HEK293 (cell line): ENCODE measurements around the gene DHRS7B.

ENCODE experiments used
- CTCF ChIA-PET: fragments of 350-600 bp; formaldehyde crosslinking; extraction: SDS; loops from one replicate; lab custom pipeline; 2021; ENCODE audit warnings: antibody characterized with exemption; lab: Yijun Ruan, JAX
- POLR2A ChIA-PET: fragments of 300-600 bp; formaldehyde crosslinking; extraction: SDS; loops from one replicate; lab custom pipeline; 2020; ENCODE audit warnings: antibody characterized with exemption, inconsistent platforms; lab: Yijun Ruan, JAX
- H3K27ac ChIP-seq: fragments of 200-500 bp; sonication (Bioruptor generic); 2 replicates; pipeline ENCODE4 v1.5.1; 2014; ENCODE audit warnings: low read depth, low read length, control low read depth, inconsistent platforms; ENCODE audit errors: extremely low read depth
- H3K36me3 ChIP-seq, 2 experiments: fragments of 200-500 bp in 1 of 2; sonication (Bioruptor generic) in 1 of 2; 1 replicate in 1 of 2; 2 replicates in 1 of 2; pipeline ENCODE4 v1.5.1; 2014 to 2017; ENCODE audit warnings: inconsistent platforms in 2 of 2, low read length in 2 of 2; ENCODE audit not compliant: control insufficient read depth in 2 of 2, insufficient read depth in 1 of 2
- H3K4me1 ChIP-seq: fragments of 200-500 bp; sonication (Bioruptor generic); 2 replicates; pipeline ENCODE4 v1.5.1; 2014; ENCODE audit warnings: mild to moderate bottlenecking, low read length, inconsistent platforms; ENCODE audit not compliant: control insufficient read depth, insufficient read depth
- H3K4me3 ChIP-seq: 2 replicates; pipeline ENCODE4 v1.5.1; 2011; ENCODE audit warnings: low read depth, mild to moderate bottlenecking, control low read depth, low read length, moderate library complexity
- H3K9me3 ChIP-seq: fragments of 200-500 bp; sonication (Bioruptor generic); 2 replicates; pipeline ENCODE4 v1.5.1; 2014; ENCODE audit warnings: low read depth, low read length, inconsistent platforms; ENCODE audit not compliant: control insufficient read depth, insufficient read depth
- BCL11A ChIP-seq: fragments of 450-650 bp; formaldehyde crosslinking; IDR thresholded peaks from 2 replicates; pipeline ENCODE4 v1.5.1; 2016; ENCODE audit warnings: low read depth, missing biosample characterization, missing genetic modification characterization
- KLF16 ChIP-seq: fragments of 450-650 bp; formaldehyde crosslinking; IDR thresholded peaks from 2 replicates; pipeline ENCODE4 v1.5.1; 2017; ENCODE audit warnings: missing biosample characterization, missing genetic modification characterization
- RBAK ChIP-seq: fragments of 450-650 bp; formaldehyde crosslinking; IDR thresholded peaks from 2 replicates; pipeline ENCODE4 v1.5.1; 2016; ENCODE audit warnings: missing biosample characterization, missing genetic modification characterization
- ZBTB20 ChIP-seq: fragments of 450-650 bp; formaldehyde crosslinking; IDR thresholded peaks from 2 replicates; pipeline ENCODE4 v1.5.1; 2016; ENCODE audit warnings: missing biosample characterization, missing genetic modification characterization
- ZEB2 ChIP-seq: fragments of 450-650 bp; formaldehyde crosslinking; IDR thresholded peaks from 2 replicates; pipeline ENCODE4 v1.5.1; 2016; ENCODE audit warnings: missing biosample characterization, missing genetic modification characterization
- ZNF514 ChIP-seq: fragments of 450-650 bp; formaldehyde crosslinking; IDR thresholded peaks from 2 replicates; pipeline ENCODE4 v1.5.1; 2016; ENCODE audit warnings: missing biosample characterization, missing genetic modification characterization
- ZNF518A ChIP-seq: fragments of 450-650 bp; formaldehyde crosslinking; conservative IDR thresholded peaks from 2 replicates; pipeline ENCODE4 v1.5.1; 2016; ENCODE audit warnings: low read depth, missing biosample characterization, missing genetic modification characterization
- ZNF548 ChIP-seq: fragments of 450-650 bp; formaldehyde crosslinking; IDR thresholded peaks from 2 replicates; pipeline ENCODE4 v1.5.1; 2016; ENCODE audit warnings: missing biosample characterization, missing genetic modification characterization
- ZNF596 ChIP-seq: fragments of 450-650 bp; IDR thresholded peaks from 2 replicates; pipeline ENCODE4 v1.5.0; 2018; ENCODE audit warnings: missing biosample characterization, mild to moderate bottlenecking, missing genetic modification characterization, moderate library complexity
- ZSCAN30 ChIP-seq: fragments of 450-650 bp; IDR thresholded peaks from 2 replicates; pipeline ENCODE4 v1.5.1; 2018; ENCODE audit warnings: missing biosample characterization, mild to moderate bottlenecking, missing genetic modification characterization, moderate library complexity
- TF ChIP-seq, protein P1 (sequence below): fragments of 450-650 bp; formaldehyde crosslinking; IDR thresholded peaks from 2 replicates; pipeline ENCODE4 v1.5.1; 2016; ENCODE audit warnings: missing biosample characterization, missing genetic modification characterization
- TF ChIP-seq, protein P2 (sequence below): fragments of 450-650 bp; formaldehyde crosslinking; IDR thresholded peaks from 2 replicates; pipeline ENCODE4 v1.5.1; 2016; ENCODE audit warnings: missing biosample characterization, missing genetic modification characterization
- TF ChIP-seq, protein P3 (sequence below): fragments of 450-650 bp; formaldehyde crosslinking; IDR thresholded peaks from 2 replicates; pipeline ENCODE4 v1.5.1; 2017; ENCODE audit warnings: missing biosample characterization, mild to moderate bottlenecking, missing genetic modification characterization, moderate library complexity

The DHRS7B gene

GRCh38 chr17:21193031-21193430 lies 66.3 kb downstream of the DHRS7B start (continued):
- TF ChIP-seq ZNF518A (no peak), ZNF514 (no peak), ZNF548 (tag by site-specific recombination) (no peak), ZNF596 (no peak), ZSCAN30 (tag by site-specific recombination) (no peak), BCL11A (tag by site-specific recombination) (no peak), KLF16 (tag by site-specific recombination) (no peak), ZBTB20 (tag by site-specific recombination) (no peak), ZEB2 (tag by site-specific recombination) (0 out of 2 replicates have a peak, but pooled peaks have one; percentile 19), RBAK (tag by site-specific recombination) (no peak)
- TF ChIP-seq, protein P1, sequence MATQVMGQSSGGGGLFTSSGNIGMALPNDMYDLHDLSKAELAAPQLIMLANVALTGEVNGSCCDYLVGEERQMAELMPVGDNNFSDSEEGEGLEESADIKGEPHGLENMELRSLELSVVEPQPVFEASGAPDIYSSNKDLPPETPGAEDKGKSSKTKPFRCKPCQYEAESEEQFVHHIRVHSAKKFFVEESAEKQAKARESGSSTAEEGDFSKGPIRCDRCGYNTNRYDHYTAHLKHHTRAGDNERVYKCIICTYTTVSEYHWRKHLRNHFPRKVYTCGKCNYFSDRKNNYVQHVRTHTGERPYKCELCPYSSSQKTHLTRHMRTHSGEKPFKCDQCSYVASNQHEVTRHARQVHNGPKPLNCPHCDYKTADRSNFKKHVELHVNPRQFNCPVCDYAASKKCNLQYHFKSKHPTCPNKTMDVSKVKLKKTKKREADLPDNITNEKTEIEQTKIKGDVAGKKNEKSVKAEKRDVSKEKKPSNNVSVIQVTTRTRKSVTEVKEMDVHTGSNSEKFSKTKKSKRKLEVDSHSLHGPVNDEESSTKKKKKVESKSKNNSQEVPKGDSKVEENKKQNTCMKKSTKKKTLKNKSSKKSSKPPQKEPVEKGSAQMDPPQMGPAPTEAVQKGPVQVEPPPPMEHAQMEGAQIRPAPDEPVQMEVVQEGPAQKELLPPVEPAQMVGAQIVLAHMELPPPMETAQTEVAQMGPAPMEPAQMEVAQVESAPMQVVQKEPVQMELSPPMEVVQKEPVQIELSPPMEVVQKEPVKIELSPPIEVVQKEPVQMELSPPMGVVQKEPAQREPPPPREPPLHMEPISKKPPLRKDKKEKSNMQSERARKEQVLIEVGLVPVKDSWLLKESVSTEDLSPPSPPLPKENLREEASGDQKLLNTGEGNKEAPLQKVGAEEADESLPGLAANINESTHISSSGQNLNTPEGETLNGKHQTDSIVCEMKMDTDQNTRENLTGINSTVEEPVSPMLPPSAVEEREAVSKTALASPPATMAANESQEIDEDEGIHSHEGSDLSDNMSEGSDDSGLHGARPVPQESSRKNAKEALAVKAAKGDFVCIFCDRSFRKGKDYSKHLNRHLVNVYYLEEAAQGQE (tag by site-specific recombination), result no peak
- TF ChIP-seq, protein P2, sequence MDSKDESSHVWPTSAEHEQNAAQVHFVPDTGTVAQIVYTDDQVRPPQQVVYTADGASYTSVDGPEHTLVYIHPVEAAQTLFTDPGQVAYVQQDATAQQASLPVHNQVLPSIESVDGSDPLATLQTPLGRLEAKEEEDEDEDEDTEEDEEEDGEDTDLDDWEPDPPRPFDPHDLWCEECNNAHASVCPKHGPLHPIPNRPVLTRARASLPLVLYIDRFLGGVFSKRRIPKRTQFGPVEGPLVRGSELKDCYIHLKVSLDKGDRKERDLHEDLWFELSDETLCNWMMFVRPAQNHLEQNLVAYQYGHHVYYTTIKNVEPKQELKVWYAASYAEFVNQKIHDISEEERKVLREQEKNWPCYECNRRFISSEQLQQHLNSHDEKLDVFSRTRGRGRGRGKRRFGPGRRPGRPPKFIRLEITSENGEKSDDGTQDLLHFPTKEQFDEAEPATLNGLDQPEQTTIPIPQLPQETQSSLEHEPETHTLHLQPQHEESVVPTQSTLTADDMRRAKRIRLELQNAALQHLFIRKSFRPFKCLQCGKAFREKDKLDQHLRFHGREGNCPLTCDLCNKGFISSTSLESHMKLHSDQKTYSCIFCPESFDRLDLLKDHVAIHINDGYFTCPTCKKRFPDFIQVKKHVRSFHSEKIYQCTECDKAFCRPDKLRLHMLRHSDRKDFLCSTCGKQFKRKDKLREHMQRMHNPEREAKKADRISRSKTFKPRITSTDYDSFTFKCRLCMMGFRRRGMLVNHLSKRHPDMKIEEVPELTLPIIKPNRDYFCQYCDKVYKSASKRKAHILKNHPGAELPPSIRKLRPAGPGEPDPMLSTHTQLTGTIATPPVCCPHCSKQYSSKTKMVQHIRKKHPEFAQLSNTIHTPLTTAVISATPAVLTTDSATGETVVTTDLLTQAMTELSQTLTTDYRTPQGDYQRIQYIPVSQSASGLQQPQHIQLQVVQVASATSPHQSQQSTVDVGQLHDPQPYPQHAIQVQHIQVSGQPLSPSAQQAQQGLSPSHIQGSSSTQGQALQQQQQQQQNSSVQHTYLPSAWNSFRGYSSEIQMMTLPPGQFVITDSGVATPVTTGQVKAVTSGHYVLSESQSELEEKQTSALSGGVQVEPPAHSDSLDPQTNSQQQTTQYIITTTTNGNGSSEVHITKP (tag by site-specific recombination), result no peak

DNA sequence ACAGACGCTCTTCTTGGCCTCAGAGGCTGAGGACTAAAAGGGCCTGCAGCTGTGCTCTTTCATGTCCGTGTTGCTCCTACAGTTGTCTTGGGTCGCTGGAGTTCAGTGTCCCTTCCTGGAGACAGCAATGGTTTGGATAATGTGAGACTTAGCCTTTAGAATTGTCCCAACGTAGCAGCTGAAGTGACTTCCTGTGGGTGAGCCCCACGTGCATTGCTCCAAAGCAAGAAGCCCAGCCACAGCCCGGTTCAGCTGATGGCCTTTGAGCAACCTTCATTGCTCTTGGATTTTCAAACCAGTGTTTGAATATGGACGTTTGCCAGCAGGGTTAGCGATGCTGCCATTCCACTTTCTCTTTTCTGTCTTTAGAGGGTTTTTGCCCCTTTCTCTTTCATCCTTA lies 67.5 kb downstream of the DHRS7B start:
- TF ChIP-seq ZBTB20 (tag by site-specific recombination), result no peak
- TF ChIP-seq, protein P3, sequence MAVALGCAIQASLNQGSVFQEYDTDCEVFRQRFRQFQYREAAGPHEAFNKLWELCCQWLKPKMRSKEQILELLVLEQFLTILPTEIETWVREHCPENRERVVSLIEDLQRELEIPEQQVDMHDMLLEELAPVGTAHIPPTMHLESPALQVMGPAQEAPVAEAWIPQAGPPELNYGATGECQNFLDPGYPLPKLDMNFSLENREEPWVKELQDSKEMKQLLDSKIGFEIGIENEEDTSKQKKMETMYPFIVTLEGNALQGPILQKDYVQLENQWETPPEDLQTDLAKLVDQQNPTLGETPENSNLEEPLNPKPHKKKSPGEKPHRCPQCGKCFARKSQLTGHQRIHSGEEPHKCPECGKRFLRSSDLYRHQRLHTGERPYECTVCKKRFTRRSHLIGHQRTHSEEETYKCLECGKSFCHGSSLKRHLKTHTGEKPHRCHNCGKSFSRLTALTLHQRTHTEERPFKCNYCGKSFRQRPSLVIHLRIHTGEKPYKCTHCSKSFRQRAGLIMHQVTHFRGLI, result peak; percentile 45; the same call in 1 of the 2 replicates
- Histone ChIP-seq H3K4me3 (no peak overlapping the region), H3K4me1 (no peaks in the 10 kb centered on the region), H3K9me3 (no peaks in the 10 kb centered on the region), H3K27ac (no peak overlapping the region), H3K36me3 (peaks cover 24 to 59% of the 10 kb centered on the region in 2 experiments)
- POLR2A ChIA-PET, result interaction anchor here (0.5 kb wide), 1 partner anchor 56 kb away, joined by 6 read pairs; no protein-coding TSS in a partner anchor
- CTCF ChIA-PET, result interaction anchor here (0.6 kb wide), 1 partner anchor 254 kb away, joined by 3 read pairs; no protein-coding TSS in a partner anchor
